ENCODE data around the gene HMGN2. TPM values are rescaled to one million over a fixed set of nuclear protein-coding genes. Genes with fewer than 3 reads are reported as not detected.

Gene HMGN2
- total and polyA plus RNA-seq, 10 of the 15 experiments (the other 5 are each of a cell fraction or from before 2014, with no cell fraction given): 249 to 2,682 (median 694) TPM

GRCh38 chr1:26472320-26472900, at the start of gene HMGN2 (continued):
- no peak for TF ChIP-seq ETV6 (conservative IDR thresholded peaks at IDR 0.05 in 1 of 2, IDR thresholded peaks at IDR 0.05 in 1 of 2; ENCODE audit: borderline replicate concordance in 1 of 2, low read depth in 1 of 2)
- TF ChIP-seq HCFC1 (IDR thresholded peaks at IDR 0.05; ENCODE audit: low read length): no peak
- TF ChIP-seq TCF3 (IDR thresholded peaks at IDR 0.05; ENCODE audit: borderline replicate concordance, insufficient read depth, low read depth, low read length): 0 out of 2 replicates have a peak, but pooled peaks have one; percentile 17
- TF ChIP-seq EP300 (IDR thresholded peaks at IDR 0.05; ENCODE audit: borderline replicate concordance in 1 of 2, control insufficient read depth in 1 of 2, low read depth in 2 of 2, low read length in 2 of 2): no peak
- TF ChIP-seq POLR2AphosphoS2 (IDR thresholded peaks at IDR 0.05; ENCODE audit: low read depth, low read length): peak; percentile 87
- TF ChIP-seq SMC3 (IDR thresholded peaks at IDR 0.05; ENCODE audit: borderline replicate concordance, low read length): no peak
- peak; percentile 12 for TF ChIP-seq FOS (IDR thresholded peaks at IDR 0.05; ENCODE audit: borderline replicate concordance, extremely low read depth, insufficient read length)
- no peak for TF ChIP-seq GABPA (IDR thresholded peaks at IDR 0.05; ENCODE audit: low read depth)
- no peak for TF ChIP-seq YBX1 (IDR thresholded peaks at IDR 0.05)
- TF ChIP-seq SMAD1 (IDR thresholded peaks at IDR 0.05; ENCODE audit: low read depth, partially characterized antibody): no peak
- TF ChIP-seq NFYB (IDR thresholded peaks at IDR 0.05; ENCODE audit: insufficient read depth, low read depth, low read length): peak; percentile 90
- no peak for TF ChIP-seq IRF5 (IDR thresholded peaks at IDR 0.05; ENCODE audit: borderline replicate concordance)
- TF ChIP-seq RELB (IDR thresholded peaks at IDR 0.05; ENCODE audit: low read depth): no peak
- TF ChIP-seq YY1 (IDR thresholded peaks at IDR 0.05; ENCODE audit: low read depth, low read length): peak; percentile 91
- 0 out of 2 replicates have a peak, but pooled peaks have one; percentile 41 for TF ChIP-seq ZSCAN29 (IDR thresholded peaks at IDR 0.05)
- TF ChIP-seq HDAC6 (IDR thresholded peaks at IDR 0.05; ENCODE audit: unreplicated experiment): no peak
- TF ChIP-seq ASH2L (IDR thresholded peaks at IDR 0.05; ENCODE audit: borderline replicate concordance, low read depth): no peak
- no peak for TF ChIP-seq CHD2 (IDR thresholded peaks at IDR 0.05; ENCODE audit: borderline replicate concordance, low read depth, low read length)
- TF ChIP-seq PML (IDR thresholded peaks at IDR 0.05; ENCODE audit: low read length): 0 out of 2 replicates have a peak, but pooled peaks have one; percentile 19
- TF ChIP-seq EGR1 (IDR thresholded peaks at IDR 0.05; ENCODE audit: borderline replicate concordance in 1 of 2, low read depth in 2 of 2, low read length in 2 of 2): no peak
- TF ChIP-seq NBN (IDR thresholded peaks at IDR 0.05): no peak
- TF ChIP-seq IKZF2 (IDR thresholded peaks at IDR 0.05): no peak
- peak; percentile 93 for TF ChIP-seq ZBTB40 (IDR thresholded peaks at IDR 0.05; ENCODE audit: borderline replicate concordance)
- TF ChIP-seq GATAD2B (conservative IDR thresholded peaks at IDR 0.05; ENCODE audit: low read depth): peak; percentile 82; the same call in 1 of the 2 replicates
